H1 (cell line): ENCODE measurements around the gene DTNB. TPM values are rescaled to one million over a fixed set of nuclear protein-coding genes. Genes with fewer than 3 reads are reported as not detected.

Experiments used
- CHD1 ChIP-seq: IDR thresholded peaks from 2 replicates; pipeline ENCODE4 v1.6.1; 2012; ENCODE audit warnings: low read depth, low read length, improper control_type of control experiment
- CTCF ChIP-seq, 3 experiments: IDR thresholded peaks; 1 replicate in 2 of 3; 2 replicates in 1 of 3; pipeline versions ENCODE4 v1.5.1 to v1.6.1; 2011; ENCODE audit warnings: low read length in 3 of 3, mild to moderate bottlenecking in 3 of 3, inconsistent platforms in 2 of 3, low read depth in 1 of 3, moderate library complexity in 1 of 3; ENCODE audit not compliant: insufficient read depth in 1 of 3; ENCODE audit errors: control extremely low read depth in 1 of 3
- RBBP5 ChIP-seq: IDR thresholded peaks from 2 replicates; pipeline ENCODE4 v1.7.1; 2012; ENCODE audit warnings: low read depth, mild to moderate bottlenecking, inconsistent platforms, low read length, moderate library complexity, borderline replicate concordance
- polyA plus RNA-seq, 7 experiments: library from polyadenylated mRNA; depleted of rRNA in 3 of 7; stranded (reverse) in 5 of 7; unstranded in 2 of 7; fragments of >200 nt in 5 of 7; fragments of 200-250 nt in 2 of 7; gene quantifications; 1 replicate in 5 of 7; 2 replicates in 1 of 7; 4 replicates in 1 of 7; pipeline versions ENCODE4 v1.2.1 to v1.2.3, GENCODE V29; 2011 to 2013; ENCODE audit warnings: missing spikeins in 2 of 7, mixed read lengths in 2 of 7
- total RNA-seq: library from RNA; stranded (reverse); fragmentation: NEBNext Ultra II Directional; extraction: Animal tissue kit (Norgen Biotek cat#: 25700); gene quantifications from 2 replicates; pipeline ENCODE4 v1.2.1, GENCODE V29; 2021

The DTNB gene
- total and polyA plus RNA-seq, 2 of the 8 experiments (the other 6 are each of a cell fraction or from before 2014, with no cell fraction given), result 39.6 to 49.5 TPM

DNA sequence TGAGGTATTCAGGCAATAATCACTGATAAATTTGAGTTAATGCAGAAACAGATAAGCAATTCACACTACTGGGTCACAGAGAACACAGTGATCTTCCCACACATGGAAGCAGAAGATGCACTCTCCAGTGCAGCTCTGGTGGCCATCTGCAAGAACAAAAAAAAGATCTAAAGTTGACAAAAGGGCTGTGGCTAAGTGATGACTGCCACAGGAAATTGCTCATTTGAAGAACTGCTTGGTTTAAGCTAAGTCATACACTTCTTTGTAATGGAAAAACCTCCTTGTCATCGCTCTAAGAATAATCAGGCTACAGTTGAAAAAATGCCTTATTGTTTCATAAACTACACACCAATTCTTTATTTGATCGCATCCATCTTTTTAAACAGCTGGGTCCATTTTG lies 115.1 kb downstream of the DTNB start (continued):
- TF ChIP-seq CTCF (IDR thresholded peaks at IDR 0.05; ENCODE audit: control extremely low read depth in 1 of 3, insufficient read depth in 1 of 3, low read depth in 1 of 3, low read length in 3 of 3) (no peak), RBBP5 (no peak), CHD1 (no peak)
- TF ChIP-seq, all 59 proteins: peak for 0
